A204.1 (cell line): ENCODE data around the gene TRAF3IP1.
"Not testable (repeated sequence)": the region's sequence is repeated elsewhere in the genome, so short reads cannot be mapped to it uniquely, and the experiment has no call there.

Experiments
- FAIRE-seq: peaks from 2 replicates; lab custom pipeline; 2012; peaks lifted over from hg19 to GRCh38; lab: Jason Lieb, UNC

Gene TRAF3IP1

GRCh38 chr2:238344035-238344434 lies 23.7 kb downstream of the TRAF3IP1 start:
- FAIRE-seq = no peak

DNA sequence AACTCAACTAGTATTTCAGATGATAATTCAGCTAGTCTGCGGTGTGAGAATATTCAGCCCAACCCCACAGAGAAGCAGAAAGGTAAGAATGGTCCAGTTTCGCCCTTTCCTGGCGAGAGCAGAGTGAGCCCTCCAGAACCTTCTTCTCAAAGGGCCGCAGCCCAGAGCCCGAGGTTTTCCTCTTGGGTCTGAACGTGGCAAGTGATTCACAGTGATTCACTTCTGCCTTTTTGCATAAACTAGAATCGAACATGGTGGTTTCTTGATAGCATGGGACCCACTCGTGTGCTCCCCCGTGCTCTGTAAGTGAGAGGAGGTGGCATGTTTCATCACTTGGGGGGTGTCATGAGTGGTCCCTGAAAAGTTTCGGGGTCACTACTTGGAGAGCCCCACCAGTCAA lies 24.2 kb downstream of the TRAF3IP1 start:
- no peak for FAIRE-seq

GRCh38 chr2:238345297-238345968 lies 25.1 kb downstream of the TRAF3IP1 start:
- FAIRE-seq = no peak

DNA sequence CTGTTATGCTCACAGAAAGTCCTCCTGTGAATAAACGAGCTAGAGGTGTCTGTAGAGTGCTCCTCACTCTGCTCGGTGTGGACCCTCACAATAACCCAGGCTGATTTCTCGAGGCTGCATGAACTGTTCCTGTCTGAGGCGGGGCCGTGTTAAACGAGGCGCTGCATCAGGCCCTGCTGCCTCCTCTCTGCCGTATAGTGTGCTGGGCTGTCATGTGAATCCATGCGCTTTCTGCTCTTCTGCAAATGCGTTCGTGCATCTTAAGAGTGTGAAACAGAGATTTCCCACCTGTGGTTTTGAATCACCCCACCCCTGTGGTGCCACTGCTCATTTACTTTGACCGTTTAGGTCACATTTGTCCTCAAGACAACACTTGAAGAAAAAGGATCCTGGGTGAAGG lies 26.2 kb downstream of the TRAF3IP1 start:
- no peak for FAIRE-seq

DNA sequence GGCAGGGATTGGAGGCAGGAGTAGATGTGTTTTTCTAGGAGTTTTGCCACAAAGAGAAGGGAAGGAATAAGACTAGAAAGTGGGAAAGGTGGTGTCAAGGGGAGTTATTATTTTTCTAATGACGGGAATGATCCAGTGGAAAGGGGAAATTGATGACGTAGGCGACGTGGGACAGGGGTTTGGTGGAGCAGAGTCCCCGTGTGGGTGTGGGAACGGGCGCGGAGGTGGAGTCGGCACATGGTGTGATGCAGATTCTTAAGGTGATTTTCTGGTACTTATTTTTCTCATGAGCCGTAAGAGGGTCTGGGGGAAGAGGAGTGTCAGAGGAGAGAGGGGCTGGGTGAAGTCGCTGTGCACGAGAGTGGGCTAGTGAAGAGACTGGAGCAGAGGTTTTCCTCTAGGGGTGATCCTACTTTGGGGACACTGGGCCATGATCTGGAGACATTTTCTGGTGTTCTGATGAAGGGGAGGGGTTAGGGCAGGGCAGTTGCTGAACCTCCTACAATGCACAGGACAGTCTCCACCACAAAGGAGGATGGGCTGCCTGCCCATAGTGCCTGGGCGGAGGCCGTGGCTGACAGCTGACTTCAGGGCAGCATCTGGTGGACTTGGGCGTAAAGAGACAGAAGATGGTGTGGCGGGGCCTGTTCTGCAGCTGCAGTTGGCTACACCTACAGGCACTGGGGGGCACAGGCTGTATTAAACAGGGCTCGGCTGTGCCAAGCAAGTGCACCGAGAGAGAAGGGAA lies 30.0 kb downstream of the TRAF3IP1 start:
- no peak for FAIRE-seq

DNA sequence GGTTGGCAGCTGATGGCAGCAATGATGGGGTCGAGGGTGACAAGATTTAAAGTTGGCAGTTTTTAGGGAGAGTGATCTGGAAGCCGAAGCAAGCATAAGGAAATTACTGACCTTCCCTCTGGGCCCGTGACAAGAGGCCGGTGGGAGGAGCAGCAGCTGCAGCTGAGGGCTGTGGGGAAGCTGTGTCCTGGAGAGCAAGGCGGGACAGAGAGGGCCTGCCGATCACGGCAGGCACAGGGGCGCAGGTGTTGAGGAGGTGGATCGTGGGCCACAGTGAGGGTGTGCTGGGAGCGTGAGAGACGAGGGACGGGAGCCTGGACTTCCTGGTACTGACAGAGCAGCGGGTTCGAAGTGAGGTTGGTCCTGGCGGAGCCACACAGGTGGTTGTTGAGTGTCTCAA lies 31.0 kb downstream of the TRAF3IP1 start:
- no peak for FAIRE-seq

- no peak for FAIRE-seq
These were observed 32.0 kb downstream of the TRAF3IP1 start for GRCh38 chr2:238352361-238352760.

DNA sequence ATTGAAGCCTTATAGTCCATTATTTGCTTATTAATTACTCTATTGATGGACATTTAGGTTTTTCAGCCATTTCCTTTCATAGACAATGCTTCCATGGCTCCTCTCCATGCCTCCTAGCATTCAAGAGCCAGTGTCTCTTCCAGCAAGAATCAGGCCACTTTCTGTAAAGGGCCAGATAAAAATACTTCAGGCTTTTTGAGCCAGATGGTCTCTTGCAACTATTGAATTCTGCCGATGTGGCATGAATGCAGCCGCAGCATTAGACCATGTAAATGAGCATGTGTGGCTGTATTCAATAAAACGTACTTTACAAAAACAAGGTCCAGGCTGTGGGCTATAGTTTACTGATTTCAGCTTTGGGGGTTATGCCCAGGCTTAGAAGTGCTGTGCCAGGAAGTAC lies 38.5 kb downstream of the TRAF3IP1 start:
- no peak for FAIRE-seq

DNA sequence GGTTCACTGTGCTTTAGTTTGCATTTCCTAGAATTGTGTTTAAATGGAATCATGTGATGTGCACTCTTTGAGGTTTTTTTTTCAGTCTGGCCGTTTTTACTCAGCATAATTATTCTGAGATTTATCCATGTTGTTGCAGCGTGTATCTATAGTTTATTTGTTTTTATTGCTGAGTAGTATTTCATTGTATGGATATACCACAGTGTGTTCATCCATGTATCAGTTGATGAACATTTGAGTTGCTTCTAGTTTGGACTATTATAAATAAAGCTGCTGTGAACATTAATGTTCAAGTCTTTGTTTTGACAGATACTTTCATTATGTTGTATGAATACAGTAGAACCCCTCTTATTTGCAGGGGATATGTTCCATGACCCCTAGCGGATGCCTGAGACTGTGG lies 39.1 kb downstream of the TRAF3IP1 start:
- FAIRE-seq = no peak

- FAIRE-seq = no peak
These were observed 41.6 kb downstream of the TRAF3IP1 start for GRCh38 chr2:238361877-238362276.

- no peak for FAIRE-seq
These were observed 42.3 kb downstream of the TRAF3IP1 start for GRCh38 chr2:238362626-238363025.

- FAIRE-seq = no peak
These were observed 49.3 kb downstream of the TRAF3IP1 start for GRCh38 chr2:238369591-238370040.

DNA sequence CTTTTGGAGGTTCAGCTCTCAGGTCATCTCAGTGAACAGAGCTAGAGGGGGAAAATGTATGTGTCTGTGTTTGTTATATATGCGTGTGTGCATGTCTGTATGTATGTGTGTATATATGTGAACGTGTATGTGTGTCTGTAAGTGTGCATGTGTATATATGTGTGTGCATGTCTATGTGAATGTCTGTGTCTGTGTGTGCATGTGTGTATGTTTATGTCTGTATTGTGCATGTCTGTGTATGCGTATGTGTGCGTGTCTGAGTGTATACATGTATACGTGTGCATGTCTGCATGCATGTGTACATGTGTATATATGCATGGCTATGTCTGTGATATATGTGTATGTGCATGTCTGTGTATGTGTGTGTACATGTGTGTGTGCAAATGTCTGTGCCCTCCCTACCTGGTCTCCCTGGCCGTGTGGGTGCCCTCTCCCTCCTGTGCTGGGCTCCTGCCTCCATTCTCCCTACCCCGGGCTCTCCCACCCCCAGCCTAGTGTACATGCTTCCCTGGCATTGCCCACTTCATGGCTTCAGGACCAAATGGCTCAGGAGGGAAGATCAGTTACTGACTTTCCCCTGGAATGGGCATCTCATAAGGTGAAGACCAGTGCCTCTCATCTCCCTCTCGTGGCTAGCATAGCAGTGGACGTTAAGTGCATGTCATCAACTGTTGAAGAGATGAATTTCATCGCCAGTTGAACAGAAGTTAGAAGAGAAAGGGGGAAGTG lies 49.9 kb downstream of the TRAF3IP1 start:
- no peak for FAIRE-seq

- FAIRE-seq = no peak
These were observed 50.6 kb downstream of the TRAF3IP1 start for GRCh38 chr2:238370823-238371372.

- not testable (repeated sequence) for FAIRE-seq
These were observed 52.0 kb downstream of the TRAF3IP1 start for GRCh38 chr2:238372277-238372676.

DNA sequence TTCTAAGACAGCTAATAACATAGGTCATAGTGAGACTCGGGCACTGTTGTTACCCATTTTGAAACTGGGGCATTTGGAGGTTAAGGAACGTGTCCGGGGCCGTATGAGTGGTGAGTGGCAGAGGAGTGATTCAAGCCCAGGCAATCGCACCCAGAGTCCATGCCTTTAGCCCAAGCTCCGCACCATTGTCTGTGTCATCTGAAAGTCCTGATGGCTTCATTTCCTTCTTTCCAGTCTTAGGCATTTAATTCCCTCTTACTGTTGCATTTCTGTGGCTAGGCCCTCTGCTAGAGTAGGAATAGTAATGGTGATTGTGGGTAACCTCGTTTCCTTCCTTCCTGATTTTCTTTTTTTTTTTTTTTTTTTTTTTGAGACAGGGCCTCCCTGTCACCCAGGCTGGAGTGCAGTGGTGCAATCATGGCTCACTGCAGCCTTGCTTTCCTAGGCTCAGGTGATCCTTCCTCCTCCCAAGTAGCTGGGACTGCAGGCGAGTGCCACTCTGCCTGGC lies 56.6 kb downstream of the TRAF3IP1 start:
- no peak for FAIRE-seq

DNA sequence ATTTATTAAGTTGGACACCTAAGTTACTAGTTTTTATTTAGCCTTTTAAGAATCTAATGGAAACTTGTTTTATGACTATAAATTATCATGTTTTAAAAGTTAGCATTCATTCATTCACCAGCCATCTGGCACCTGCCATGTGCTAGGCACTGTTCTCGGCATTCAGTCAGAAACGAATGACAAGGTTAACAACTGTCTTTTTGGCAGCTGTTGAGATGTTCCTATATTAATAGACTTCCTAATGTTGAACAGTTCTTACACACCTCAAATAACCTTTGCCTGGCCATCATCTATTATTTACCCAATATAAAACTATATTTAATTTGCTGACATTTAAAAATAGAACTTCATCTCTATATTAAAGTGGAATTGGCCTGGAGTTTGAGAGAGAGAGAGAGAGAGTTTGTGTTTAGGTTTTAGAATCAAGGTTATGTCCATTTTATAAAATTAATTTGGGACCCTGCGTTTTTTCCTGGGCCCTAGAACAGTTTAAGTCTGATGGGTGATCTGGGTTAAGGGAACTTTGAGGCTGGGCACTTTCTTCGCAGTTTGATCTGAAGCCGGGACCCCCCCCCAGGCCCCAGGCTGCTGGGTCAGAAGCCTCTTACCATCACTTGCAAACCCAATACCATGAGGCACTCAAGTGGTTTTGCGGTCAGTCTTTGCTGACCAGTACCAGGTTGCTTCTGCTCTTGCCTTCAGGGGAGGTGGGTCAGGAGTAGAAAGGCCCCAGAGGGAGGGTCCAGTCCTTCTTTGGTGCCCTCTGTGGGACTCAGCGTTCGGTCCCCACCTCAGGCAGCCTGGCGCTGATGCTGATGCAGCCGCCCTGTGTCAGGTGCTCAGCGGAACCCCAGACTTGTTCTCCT lies 58.1 kb downstream of the TRAF3IP1 start:
- FAIRE-seq = no peak

- no peak for FAIRE-seq
These were observed 58.9 kb downstream of the TRAF3IP1 start for GRCh38 chr2:238379096-238379810.

DNA sequence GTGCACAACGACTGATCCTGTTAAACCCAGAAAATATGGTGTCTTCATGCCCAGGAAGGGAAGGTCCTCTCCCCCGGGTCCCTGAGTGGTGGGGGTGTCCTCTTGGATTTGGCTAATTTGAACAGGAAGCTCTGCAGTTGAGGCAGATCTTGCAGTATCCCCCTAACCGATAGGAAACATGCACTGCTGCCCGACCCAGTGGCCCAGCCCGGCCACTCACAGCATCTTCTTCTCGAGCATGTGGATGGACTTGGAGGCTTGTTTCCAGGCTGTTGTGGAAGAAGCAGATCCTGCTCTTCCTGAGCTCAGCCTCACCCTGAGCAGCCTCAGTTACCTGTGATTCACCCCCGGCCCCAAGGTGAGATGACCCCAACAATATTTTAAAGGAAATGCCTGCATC lies 60.0 kb downstream of the TRAF3IP1 start:
- FAIRE-seq = no peak

DNA sequence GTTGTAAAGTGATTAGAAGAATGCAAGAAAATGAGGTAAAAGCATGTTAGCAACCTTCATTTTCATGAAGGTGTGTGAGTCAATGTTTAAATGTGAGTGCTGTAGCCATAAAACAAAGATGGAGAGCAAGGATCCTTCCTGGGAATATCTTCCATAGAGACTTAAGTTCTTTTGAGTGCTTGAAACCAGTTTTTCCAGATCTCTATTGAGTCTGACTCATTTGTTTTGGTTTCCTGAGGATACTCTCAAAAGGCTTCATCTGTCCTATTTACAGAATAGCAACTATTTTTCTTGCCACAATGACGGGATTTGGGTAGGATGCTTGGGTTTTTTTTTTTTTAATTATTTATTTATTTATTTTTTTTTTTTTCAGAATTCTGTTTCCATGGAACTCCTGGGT lies 60.5 kb downstream of the TRAF3IP1 start:
- FAIRE-seq = no peak
